HG02642 (cell line): ENCODE results near the gene ZNF483.
"Not testable (repeated sequence)": the region's sequence is repeated elsewhere in the genome, so short reads cannot be mapped to it uniquely, and the experiment has no call there.

Experiments used
- ATAC-seq: cut with Tn5 transposase; IDR thresholded peaks from one replicate; pipeline ENCODE4 v1.9.1; 2021; ENCODE audit warnings: mild to moderate bottlenecking; ENCODE audit not compliant: unreplicated experiment, poor library complexity

The ZNF483 gene

GRCh38 chr9:111604054-111604615, 79.2 kb downstream of the ZNF483 start:
- ATAC-seq, result no peak

- no peak for ATAC-seq
Observed at GRCh38 chr9:111605041-111605559, 80.1 kb downstream of the ZNF483 start.

GRCh38 chr9:111610149-111610548, 85.2 kb downstream of the ZNF483 start:
- no peak for ATAC-seq

- ATAC-seq, result no peak
Observed at GRCh38 chr9:111610845-111611244, 85.9 kb downstream of the ZNF483 start.

DNA sequence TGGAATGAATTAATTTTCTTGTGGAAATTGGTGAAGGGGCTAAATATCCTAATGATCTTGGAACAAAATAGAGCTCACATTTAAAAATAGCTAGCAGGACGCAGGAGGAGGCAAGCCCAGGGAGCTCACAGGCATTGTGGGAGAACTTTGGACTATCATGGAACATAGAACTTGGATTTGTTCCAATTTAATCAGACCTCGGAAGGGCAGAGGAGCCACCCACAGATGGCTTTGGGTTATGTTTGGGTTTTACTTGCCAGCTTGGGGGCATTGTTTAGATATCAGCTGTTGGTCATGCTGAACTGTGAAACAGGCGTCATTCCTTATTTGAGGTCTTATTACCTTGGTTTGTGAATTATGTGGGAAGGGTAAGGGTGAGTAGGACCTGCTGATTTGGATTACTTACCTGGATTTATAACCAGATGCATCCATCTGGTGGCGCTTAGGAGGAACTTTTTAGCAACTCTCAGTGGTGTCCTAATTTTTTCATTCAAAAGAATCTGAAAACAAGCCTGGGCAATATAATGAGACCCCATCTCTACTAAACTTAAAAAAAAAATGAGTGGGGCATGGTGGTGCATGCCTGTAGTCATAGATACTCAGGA, 88.6 kb downstream of the ZNF483 start:
- no peak for ATAC-seq

GRCh38 chr9:111615928-111616327, 90.9 kb downstream of the ZNF483 start:
- no peak for ATAC-seq

DNA sequence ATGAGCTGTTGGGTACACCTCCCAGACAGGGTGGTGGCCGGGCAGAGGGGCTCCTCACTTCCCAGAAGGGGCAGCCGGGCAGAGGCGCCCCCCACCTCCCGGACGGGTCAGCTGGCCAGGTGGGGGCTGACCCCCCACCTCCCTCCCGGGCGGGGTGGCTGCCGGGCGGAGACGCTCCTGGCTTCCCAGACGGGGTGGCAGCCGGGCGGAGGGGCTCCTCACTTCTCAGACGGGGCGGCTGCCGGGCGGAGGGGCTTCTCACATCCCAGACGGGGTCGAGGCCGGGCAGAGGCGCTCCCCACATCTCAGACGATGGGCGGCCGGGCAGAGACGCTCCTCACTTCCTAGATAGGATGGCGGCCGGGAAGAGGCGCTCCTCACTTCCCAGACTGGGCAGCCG, 92.4 kb downstream of the ZNF483 start:
- ATAC-seq, result not testable (repeated sequence)

DNA sequence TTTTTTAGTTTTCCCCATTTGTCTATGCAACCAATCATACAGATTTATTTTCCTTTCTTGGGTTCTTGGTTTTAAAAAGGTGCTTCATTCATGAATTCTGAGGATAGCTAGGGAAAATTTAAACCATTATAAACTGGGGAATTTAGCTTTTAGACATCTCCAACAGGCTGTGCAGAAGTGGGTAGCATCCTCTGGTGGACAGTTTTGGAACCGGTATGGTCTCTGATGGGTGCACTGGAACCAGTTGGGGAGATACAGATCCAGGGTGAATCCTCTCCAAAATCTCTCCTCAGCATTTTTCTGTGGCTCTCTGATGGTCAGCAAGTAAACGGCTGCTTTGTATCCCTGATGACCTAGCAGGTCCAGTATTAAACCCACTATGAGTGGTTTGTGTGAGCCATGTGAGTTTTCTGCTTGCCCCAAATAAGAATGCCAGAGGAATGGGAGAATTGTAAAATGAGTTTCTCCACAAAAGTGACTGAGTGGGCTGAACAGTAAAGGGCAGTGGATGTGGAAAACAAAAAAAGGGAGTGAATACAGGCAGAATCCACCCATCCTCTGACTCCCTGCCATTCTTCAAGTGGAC, 97.0 kb downstream of the ZNF483 start:
- ATAC-seq, result no peak

DNA sequence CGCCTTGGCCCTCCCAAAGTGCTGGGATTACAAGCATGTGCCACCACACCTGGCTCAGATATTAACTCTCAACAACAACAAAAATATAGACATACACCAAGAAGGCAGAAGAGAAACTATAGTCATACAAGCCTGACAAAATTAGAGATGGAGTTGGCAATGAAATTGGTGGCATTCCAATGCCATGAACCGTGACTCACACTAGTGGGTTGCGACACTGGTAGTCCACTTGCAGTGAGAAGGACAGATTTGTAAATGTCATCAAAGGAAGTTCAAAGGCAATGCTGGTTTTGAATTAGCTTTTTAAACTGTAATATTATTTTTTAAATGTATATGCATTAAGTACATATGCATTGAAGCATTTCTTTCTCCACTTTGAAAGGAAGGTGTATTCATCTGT, 97.6 kb downstream of the ZNF483 start:
- no peak for ATAC-seq
